NK-92 (cell line): Measurements from ENCODE around the gene EFL1.

ENCODE experiments used
- DNase-seq: peaks from one replicate; lab custom pipeline; 2025; ENCODE audit not compliant: unreplicated experiment; lab: John Stamatoyannopoulos, UW

The EFL1 gene

GRCh38 chr15:82086243-82086995, 176.1 kb downstream of the EFL1 start:
- DNase-seq: no peak

- no peak for DNase-seq
These were observed 180.4 kb downstream of the EFL1 start for GRCh38 chr15:82081914-82082762.

GRCh38 chr15:82080774-82081173, 181.8 kb downstream of the EFL1 start:
- no peak for DNase-seq
